SU-DHL-6 (cell line): ENCODE measurements around the gene NTRK2.

Experiments
- H2AFZ ChIP-seq: fragments of 200-600 bp; sonication (generic); 2 replicates; pipeline ENCODE4 v1.6.1; 2014; ENCODE audit warnings: low read depth, mild to moderate bottlenecking, moderate library complexity, mixed read lengths, antibody characterized with exemption, low read length; ENCODE audit not compliant: severe bottlenecking
- H3F3A ChIP-seq: fragments of 200-600 bp; shearing (Covaris generic); 2 replicates; pipeline ENCODE4 v1.6.0; 2016; ENCODE audit warnings: antibody characterized with exemption, mild to moderate bottlenecking; ENCODE audit not compliant: insufficient read depth
- H3K27ac ChIP-seq: fragments of 200-600 bp; sonication (generic); 2 replicates; pipeline ENCODE4 v1.5.1; 2016; ENCODE audit warnings: low read depth, mild to moderate bottlenecking, low read length, moderate library complexity, mixed read lengths
- H3K27me3 ChIP-seq: fragments of 200-600 bp; sonication (generic), shearing (Covaris generic); 2 replicates; pipeline ENCODE4 v1.6.0; 2014; ENCODE audit warnings: mild to moderate bottlenecking, low read length
- H3K36me3 ChIP-seq: fragments of 200-600 bp; sonication (generic); 2 replicates; pipeline ENCODE4 v1.6.1; 2014; ENCODE audit warnings: mild to moderate bottlenecking, low read length, mixed read lengths
- H3K4me2 ChIP-seq: fragments of 300-600, 200-600 bp; shearing (Covaris generic), sonication (generic); 2 replicates; pipeline ENCODE4 v1.6.0; 2014; ENCODE audit warnings: low read length, low read depth, mild to moderate bottlenecking; ENCODE audit not compliant: poor library complexity, severe bottlenecking
- H3K4me3 ChIP-seq: fragments of 200-600 bp; sonication (generic); 2 replicates; pipeline ENCODE4 v1.5.1; 2014; ENCODE audit warnings: antibody characterized with exemption, low read length, mild to moderate bottlenecking, mixed read lengths; ENCODE audit not compliant: insufficient read depth, poor library complexity, severe bottlenecking
- H3K79me2 ChIP-seq: fragments of 200-600 bp; sonication (generic); 2 replicates; pipeline ENCODE4 v1.6.1; 2014; ENCODE audit warnings: mild to moderate bottlenecking, low read length, moderate library complexity; ENCODE audit not compliant: insufficient read depth
- H3K9ac ChIP-seq: fragments of 200-600 bp; sonication (generic); 2 replicates; pipeline ENCODE4 v1.7.0; 2014; ENCODE audit warnings: mild to moderate bottlenecking, low read length
- H3K9me2 ChIP-seq: fragments of 200-600 bp; sonication (generic); replicated peaks from 2 replicates; pipeline ENCODE4 v1.6.1; 2014; ENCODE audit warnings: low read length; ENCODE audit not compliant: insufficient read depth
- H3K9me3 ChIP-seq: fragments of 200-600 bp; sonication (generic); 2 replicates; pipeline ENCODE4 v1.6.1; 2014; ENCODE audit warnings: low read length, mixed read lengths; ENCODE audit not compliant: insufficient read depth
- H4K20me1 ChIP-seq: fragments of 200-600 bp; sonication (generic); 2 replicates; pipeline ENCODE4 v1.6.1; 2014; ENCODE audit warnings: low read depth, mild to moderate bottlenecking, antibody characterized with exemption, low read length, moderate library complexity, mixed read lengths
- EZH2phosphoT487 ChIP-seq: fragments of 200-600 bp; sonication (generic), shearing (Covaris generic); conservative IDR thresholded peaks from 2 replicates; pipeline ENCODE4 v1.6.1; 2018; ENCODE audit warnings: mild to moderate bottlenecking, antibody characterized with exemption, low read length, moderate library complexity, mixed read lengths
- TF ChIP-seq, protein P1 (sequence below): fragments of 200-600 bp; sonication (generic); IDR thresholded peaks from one replicate; pipeline ENCODE4 v1.5.1; 2017; ENCODE audit warnings: antibody characterized with exemption, mild to moderate bottlenecking, low read length, moderate library complexity; ENCODE audit not compliant: insufficient read depth, poor library complexity, severe bottlenecking

NTRK2 gene

DNA sequence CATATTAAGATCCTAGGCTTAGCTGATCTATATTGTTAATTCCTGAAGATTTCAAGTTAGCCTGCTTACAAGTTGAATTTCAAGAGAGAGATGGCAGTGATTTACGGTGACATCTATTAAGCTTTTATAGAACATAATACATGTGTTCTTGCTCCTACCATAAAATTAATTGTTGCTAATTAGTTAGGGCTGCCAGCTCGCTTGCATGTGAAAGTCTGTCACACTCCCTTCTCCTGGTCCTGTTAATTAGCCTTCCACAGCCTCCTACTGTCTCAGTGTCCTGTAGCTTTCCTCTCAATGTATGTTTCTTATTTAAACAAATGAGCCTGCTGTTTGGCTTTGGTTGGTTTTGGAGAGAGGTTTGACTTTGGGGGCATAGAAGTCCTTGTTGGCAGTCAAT is 247.2 kb downstream of the NTRK2 start:
- H3K9me2 ChIP-seq: no peaks in the 10 kb centered on the region
- H3K27me3 ChIP-seq: no peaks in the 10 kb centered on the region
- H3K9me3 ChIP-seq: no peaks in the 10 kb centered on the region
- no peaks in the 10 kb centered on the region for H3K36me3 ChIP-seq
- no peaks in the 10 kb centered on the region for H3K79me2 ChIP-seq
- TF ChIP-seq, protein P1, sequence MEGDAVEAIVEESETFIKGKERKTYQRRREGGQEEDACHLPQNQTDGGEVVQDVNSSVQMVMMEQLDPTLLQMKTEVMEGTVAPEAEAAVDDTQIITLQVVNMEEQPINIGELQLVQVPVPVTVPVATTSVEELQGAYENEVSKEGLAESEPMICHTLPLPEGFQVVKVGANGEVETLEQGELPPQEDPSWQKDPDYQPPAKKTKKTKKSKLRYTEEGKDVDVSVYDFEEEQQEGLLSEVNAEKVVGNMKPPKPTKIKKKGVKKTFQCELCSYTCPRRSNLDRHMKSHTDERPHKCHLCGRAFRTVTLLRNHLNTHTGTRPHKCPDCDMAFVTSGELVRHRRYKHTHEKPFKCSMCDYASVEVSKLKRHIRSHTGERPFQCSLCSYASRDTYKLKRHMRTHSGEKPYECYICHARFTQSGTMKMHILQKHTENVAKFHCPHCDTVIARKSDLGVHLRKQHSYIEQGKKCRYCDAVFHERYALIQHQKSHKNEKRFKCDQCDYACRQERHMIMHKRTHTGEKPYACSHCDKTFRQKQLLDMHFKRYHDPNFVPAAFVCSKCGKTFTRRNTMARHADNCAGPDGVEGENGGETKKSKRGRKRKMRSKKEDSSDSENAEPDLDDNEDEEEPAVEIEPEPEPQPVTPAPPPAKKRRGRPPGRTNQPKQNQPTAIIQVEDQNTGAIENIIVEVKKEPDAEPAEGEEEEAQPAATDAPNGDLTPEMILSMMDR: no peak
- TF ChIP-seq EZH2phosphoT487: no peak
- H3F3A ChIP-seq: no peaks in the 10 kb centered on the region
- no peaks in the 10 kb centered on the region for H4K20me1 ChIP-seq
- H3K4me2 ChIP-seq: no peak overlapping the region
- no peak overlapping the region for H3K9ac ChIP-seq
- H2AFZ ChIP-seq: no peak overlapping the region
- H3K27ac ChIP-seq: no peak overlapping the region
- no peak overlapping the region for H3K4me3 ChIP-seq

DNA sequence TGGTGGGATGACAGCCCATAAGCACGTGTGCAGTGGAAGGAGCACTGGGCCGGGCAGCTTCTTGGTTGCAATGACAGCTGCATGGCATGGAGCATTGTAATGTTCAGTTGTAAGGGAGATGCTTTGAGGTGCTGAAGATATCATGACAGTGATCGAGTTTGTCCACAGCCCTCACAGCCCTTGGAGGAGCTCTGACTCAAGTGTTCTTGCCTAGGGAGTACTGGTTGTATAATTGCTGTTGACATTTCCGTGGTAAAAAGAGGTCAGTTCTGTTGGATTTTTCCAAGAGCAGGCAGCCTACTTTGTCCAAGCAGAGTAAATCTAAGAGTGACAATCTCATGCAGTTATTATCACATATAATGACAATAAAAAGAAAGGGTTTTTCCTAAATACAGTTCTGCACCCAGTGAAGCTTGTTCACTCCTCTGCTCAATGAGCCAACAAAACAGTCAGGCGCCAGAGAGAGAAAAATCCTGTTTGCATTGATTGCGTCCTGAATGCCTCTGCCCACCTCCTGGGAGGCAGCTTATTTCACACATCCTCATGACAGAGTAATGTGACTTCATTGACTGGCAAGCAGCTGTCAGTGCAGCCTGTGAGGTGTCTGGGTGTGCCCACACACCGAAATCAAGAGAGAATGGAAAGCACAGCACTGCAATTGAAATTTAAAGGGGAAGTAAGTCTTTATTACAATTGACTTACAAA is 248.0 kb downstream of the NTRK2 start:
- no peak for TF ChIP-seq EZH2phosphoT487
- TF ChIP-seq, protein P1: no peak
- Histone ChIP-seq H3K4me3 (no peak overlapping the region), H3K27me3 (no peaks in the 10 kb centered on the region), H3K4me2 (no peak overlapping the region), H3K9ac (no peak overlapping the region), H3K9me3 (no peaks in the 10 kb centered on the region), H3K27ac (no peak overlapping the region), H4K20me1 (no peaks in the 10 kb centered on the region), H3F3A (no peaks in the 10 kb centered on the region), H3K36me3 (no peaks in the 10 kb centered on the region), H3K79me2 (no peaks in the 10 kb centered on the region), H3K9me2 (no peaks in the 10 kb centered on the region), H2AFZ (no peak overlapping the region)

DNA sequence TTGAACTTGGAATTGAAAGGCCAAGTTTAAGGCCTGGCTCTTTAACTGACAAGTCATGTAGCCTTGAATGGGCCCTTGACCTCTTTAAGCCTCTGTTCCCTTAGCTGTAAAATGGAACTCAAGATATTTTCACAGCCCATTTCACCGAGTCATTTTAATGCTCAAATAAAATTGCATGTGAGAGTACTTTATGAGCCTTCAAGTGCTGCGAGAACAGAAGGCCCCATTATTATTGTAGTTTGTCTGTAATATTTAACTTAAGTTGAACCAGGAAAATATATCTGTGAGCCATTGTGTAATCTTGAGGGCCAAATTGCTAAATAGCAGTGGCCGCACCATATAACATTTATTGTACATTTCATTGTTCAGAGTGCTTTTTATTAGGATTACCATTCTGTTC is 249.9 kb downstream of the NTRK2 start:
- H3K9me2 ChIP-seq: no peaks in the 10 kb centered on the region
- no peaks in the 10 kb centered on the region for H4K20me1 ChIP-seq
- TF ChIP-seq, protein P1: no peak
- no peak for TF ChIP-seq EZH2phosphoT487
- no peak overlapping the region for H3K9ac ChIP-seq
- no peaks in the 10 kb centered on the region for H3K27me3 ChIP-seq
- H3K79me2 ChIP-seq: no peaks in the 10 kb centered on the region
- no peaks in the 10 kb centered on the region for H3K36me3 ChIP-seq
- no peaks in the 10 kb centered on the region for H3F3A ChIP-seq
- H3K4me2 ChIP-seq: no peak overlapping the region
- H3K9me3 ChIP-seq: no peaks in the 10 kb centered on the region
- no peak overlapping the region for H3K4me3 ChIP-seq
- no peak overlapping the region for H2AFZ ChIP-seq
- no peak overlapping the region for H3K27ac ChIP-seq
